IPS DF 19.7 (cell line): ENCODE results near the gene TMEM184B.
"Not testable (repeated sequence)": the region's sequence is repeated elsewhere in the genome, so short reads cannot be mapped to it uniquely, and the experiment has no call there.

Source experiments
- DNase-seq: peaks from one replicate; pipeline ENCODE4 v3.0.0-alpha.2; 2013; ENCODE audit warnings: low read depth, low spot score

The TMEM184B gene

DNA sequence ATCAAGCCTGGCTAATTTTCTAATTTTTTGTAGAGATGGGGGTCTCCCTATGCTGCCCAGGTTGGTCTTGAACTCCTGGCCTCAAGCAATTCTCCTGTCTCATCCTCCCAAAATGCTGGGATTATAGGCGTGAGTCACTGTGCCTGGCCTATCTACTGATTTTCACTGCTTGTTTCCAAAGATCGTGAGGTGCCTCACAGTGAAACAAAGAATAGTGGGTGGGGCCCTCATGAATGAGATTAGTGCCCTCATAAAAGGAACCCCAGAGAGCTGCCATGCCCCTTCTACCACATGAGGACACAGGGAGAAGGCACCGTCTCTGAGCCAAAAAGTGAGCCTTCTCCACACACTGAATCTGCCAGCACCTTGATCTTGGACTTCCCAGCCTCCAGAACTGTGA is 23.5 kb downstream of the TMEM184B start:
- DNase-seq = no peak

DNA sequence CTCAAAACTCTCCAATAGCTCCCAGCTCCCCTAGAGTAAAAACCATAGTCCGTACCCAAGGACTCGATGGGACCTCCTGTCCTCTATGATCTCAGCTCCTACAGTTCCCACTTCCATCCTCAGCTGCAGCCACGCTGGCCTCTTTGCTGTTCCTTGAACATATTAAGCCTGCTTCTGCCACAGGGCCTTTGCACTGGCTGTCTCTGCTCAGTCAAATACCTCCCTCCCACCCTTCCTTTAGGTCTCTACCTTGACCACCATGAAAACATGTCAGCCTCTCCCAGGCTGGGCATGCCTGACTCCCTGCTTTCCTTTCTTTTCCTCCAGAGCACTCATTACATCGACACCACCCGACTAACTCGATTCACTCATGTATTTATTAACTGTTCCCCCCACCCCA is 24.5 kb downstream of the TMEM184B start:
- DNase-seq = no peak

GRCh38 chr22:38247713-38248112 is 25.1 kb downstream of the TMEM184B start:
- DNase-seq = no peak

GRCh38 chr22:38246692-38247091 is 26.1 kb downstream of the TMEM184B start:
- no peak for DNase-seq

GRCh38 chr22:38246046-38246658 is 26.7 kb downstream of the TMEM184B start:
- no peak for DNase-seq

DNA sequence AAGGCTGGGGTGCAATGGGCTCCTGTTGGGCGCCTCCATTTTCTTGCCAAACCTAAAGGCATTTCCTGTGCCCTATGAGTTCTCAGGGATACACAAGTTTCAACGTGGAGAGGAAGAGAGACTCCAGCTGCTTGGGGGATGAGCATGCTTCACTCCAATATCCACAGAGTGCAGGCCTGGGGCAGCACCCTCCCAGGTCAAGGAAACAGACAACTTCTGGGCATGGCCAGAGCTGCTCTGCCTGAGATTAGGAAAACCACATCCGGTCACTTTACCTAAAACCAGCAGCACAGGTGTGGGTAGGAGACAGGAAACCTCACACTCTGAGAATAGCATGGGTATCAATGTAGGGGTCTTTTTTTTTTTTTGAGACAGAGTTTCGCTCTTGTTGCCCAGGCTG is 28.7 kb downstream of the TMEM184B start:
- no peak for DNase-seq

- DNase-seq = no peak
Measured at GRCh38 chr22:38243007-38243765, 29.6 kb downstream of the TMEM184B start.

DNA sequence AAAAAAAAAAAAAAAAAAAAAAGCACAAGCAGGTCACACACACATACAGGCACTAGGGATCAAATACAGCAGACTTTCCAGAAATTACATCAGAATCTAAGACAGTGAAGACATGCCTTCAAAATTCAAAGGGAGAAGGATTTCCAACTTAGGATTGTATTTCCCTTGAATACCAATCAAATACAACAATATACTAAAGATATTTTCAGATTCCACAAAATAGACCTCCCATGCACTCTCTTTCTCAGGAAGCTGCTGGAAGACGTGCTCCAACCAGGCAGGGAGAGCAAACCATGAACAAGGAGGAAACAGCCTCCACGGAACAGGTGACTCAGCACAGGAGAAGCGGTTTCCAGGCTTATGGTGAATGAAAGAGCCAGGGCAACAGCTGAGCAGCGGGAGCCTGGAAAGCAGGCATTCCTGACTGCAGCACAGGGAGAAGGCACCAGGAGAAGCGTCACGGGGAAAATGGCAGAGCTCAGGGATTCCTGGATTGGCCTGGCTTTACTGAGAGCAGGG is 32.0 kb downstream of the TMEM184B start:
- DNase-seq = peak; percentile 74

- no peak for DNase-seq
Measured at GRCh38 chr22:38239101-38239761, 33.6 kb downstream of the TMEM184B start.

DNA sequence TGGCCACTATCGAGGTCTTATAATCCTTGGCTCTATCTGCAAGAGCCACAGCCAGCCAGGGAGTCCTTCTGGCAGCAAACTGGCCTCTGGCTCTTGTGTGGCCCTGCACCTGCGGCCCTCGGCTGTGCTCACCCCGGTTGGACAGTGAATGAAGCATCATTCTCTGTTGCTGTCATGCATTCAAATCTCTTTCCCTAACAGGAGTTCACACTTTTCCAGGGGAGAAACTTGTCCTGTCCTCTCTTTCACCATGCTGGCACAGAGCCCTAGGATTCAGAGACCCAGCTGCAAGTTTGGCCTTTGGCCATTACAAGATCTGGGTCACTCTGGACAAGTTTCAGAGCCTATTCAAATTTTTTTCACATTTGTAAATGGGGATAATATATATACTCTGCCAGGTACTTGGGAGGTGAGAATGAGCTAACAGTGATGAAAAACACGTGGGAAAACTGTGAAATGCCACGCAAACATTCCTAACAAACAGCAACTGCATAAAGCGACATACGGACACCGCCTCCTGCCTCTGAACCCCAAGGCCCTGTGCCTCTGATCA is 34.2 kb downstream of the TMEM184B start:
- DNase-seq = no peak

GRCh38 chr22:38236786-38237185 is 36.0 kb downstream of the TMEM184B start:
- no peak for DNase-seq

DNA sequence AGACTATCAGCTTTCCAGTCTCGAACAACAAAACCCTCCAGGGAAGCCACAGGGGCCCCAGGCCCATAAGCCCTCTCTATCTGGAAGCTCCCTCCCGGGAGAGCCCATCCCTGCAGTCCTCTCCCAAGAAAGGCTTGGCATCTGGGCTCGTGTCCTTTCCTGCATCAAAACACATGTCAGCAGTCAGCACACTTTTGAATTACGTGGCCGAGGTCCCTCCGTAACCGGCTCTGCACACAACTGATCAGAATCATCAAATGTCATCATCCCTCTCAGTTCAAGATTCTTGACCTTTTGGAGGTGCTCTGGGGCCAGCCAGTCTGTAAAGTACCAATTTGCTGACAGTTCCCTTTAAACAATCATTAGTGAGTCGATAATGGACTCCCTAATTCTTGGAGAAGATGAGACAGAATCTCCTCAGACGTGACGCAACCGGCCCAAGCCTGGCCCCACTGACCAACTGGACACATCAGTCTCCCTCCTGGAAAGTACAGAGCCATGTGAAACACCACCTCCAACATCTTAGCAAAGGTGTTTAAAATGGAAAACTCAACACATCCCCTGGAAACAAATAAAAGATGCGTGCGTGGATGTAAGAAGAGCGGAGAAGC is 37.5 kb downstream of the TMEM184B start:
- no peak for DNase-seq

- not testable (repeated sequence) for DNase-seq
Measured at GRCh38 chr22:38233856-38234255, 39.0 kb downstream of the TMEM184B start.

DNA sequence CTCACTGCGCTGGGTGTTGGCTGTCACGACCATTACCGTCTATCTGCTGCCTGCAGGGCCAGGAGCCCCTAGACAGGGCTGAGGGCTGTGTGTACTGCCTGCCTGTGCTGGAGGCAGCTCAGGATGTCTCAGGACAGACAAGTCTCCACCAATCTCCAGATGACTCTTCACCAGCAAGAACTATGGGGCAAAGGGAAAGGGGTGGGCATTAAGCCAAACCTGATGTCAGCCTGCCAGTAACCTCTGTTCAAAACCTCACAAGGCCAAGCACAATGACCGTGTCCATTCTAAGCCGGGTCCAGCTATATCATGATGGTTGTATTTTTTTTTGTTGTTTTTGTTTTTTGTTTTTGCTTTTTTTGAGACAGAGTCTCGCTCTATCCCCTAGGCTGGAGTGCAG is 39.4 kb downstream of the TMEM184B start:
- no peak for DNase-seq

DNA sequence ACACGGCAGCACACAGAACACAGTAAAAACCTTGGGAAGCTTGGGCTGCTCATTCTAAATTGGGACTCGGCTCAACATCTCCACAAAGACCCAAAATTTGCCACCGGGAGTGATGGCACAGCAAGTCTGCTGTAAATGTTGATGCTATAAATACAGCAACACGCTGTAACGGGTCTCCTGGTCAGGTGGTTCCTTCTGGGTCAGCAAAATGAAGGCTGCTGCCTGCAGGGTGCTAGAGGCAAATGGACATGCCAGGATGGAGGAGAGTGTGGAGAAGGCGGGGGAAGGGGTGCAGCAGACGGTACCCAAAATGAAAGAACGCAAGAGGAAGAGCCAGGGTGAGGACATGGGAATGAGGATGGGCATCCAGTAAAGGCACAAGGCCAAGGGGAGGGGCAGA is 40.6 kb downstream of the TMEM184B start:
- DNase-seq = no peak

GRCh38 chr22:38230916-38231315 is 41.9 kb downstream of the TMEM184B start:
- no peak for DNase-seq

- no peak for DNase-seq
Measured at GRCh38 chr22:38230108-38230825, 42.5 kb downstream of the TMEM184B start.

GRCh38 chr22:38228873-38229740 is 43.7 kb downstream of the TMEM184B start:
- DNase-seq = no peak

DNA sequence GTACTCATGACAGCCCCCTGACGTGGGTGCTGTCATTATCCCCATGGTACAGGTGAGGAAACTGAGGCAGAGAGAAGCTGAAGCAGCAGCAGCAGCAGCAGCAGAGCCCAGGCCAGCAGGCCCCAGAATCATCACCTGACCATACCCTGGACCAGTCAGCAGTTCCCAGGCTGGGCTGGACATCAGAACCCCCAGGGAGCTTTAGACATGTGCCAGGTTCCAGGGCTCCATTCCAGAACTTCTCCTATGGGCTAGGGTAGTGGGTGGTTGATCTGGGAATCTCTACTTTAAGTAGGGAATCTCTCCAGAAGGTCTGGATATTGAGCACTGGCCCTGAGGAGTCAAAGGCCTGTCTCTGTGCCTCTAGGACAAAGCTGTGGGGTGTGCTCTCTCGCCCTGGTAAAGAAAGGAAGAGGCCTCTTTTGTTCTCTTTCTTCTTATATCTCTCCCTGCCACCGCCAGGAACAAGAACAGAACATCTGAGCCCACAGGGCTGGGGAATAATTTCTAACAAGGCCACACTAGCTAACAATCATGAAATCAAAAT is 44.4 kb downstream of the TMEM184B start:
- no peak for DNase-seq
